ENCODE measurements around the gene TMEM240.
"Not testable (repeated sequence)": the region's sequence is repeated elsewhere in the genome, so short reads cannot be mapped to it uniquely, and the experiment has no call there.

TMEM240 gene

DNA sequence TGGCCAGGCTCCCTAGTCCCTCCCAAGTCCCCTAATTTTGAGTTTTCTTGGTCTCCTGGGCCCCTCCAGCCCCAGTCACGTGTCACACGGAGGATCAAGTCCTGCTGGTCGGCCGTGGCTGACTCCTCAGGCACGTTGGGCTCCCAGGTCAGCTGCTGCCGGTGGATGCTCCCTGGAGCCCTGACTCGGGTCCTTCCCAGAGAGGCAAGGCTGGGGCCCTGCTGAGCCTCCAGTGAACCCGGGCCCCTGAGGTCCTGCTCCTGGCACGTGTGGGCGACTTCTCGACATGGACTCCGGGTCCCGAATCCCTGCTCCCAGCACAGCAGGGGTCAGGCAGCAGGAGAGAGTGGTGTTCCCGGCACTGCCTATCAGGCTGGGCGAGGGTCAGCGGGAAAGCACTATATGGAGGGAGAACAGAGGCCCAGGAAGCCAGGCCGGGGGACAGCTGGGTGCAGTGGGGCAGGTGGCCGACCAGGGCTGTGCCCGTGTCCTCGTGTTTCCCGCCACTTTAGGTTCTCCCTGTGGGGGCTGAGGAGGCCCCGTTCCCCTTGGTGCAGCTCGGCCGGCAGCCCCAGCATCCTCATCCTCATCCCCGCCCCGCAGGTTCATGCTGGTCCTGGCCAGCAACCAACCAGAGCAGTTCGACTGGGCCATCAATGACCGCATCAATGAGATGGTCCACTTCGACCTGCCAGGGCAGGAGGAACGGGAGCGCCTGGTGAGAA is 13.2 kb downstream of the TMEM240 start:
- Histone ChIP-seq H3K36me3 (ENCODE audit: insufficient read depth, low read length) (peaks cover 22% of the 10 kb centered on the region; the same call in 1 of the 2 replicates), H3K9ac (ENCODE audit: insufficient read length) (no peak overlapping the region), H3K9me3 (ENCODE audit: low read depth, low read length) (no peaks in the 10 kb centered on the region), H3K27ac (no peak overlapping the region), H3K4me3 (no peak overlapping the region)
- DNase-seq (ENCODE audit: low read depth, low spot score) = no peak
- TF ChIP-seq POLR2AphosphoS5 (IDR thresholded peaks at IDR 0.05; ENCODE audit: borderline replicate concordance, low read depth, low read length) = no peak
- TF ChIP-seq EZH2 (IDR thresholded peaks at IDR 0.05) = no peak
- TF ChIP-seq FOXP2 (optimal IDR thresholded peaks at IDR 0.05; ENCODE audit: control extremely low read depth, extremely low read length, insufficient read depth) = no peak

DNA sequence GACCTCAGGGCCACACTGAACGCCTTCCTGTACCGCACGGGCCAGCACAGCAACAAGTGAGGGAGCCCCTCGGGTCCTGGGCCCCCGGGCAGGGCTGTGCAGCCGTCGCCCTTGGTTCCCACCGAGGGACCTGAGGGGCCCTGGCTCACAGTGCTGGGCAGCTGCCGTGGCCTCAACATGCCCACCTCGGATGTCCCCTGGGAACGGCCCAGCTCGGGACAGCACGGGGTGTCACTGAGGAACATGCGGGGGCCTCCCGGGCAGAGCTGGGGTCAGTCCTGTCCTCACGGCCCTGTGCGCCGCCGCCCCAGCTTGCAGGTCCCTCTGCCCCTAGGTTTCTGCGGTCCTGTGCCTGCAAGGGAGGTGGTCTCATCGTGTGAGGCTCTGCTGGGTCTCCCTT is 13.9 kb downstream of the TMEM240 start:
- not testable (repeated sequence) for H3K4me3 ChIP-seq; H3K27ac ChIP-seq; H3K9me3 ChIP-seq (ENCODE audit: low read depth, low read length); H3K9ac ChIP-seq (ENCODE audit: insufficient read length); DNase-seq (ENCODE audit: low read depth, low spot score)
- H3K36me3 ChIP-seq (ENCODE audit: insufficient read depth, low read length) = peaks cover 23% of the 10 kb centered on the region; the same call in 1 of the 2 replicates

DNA sequence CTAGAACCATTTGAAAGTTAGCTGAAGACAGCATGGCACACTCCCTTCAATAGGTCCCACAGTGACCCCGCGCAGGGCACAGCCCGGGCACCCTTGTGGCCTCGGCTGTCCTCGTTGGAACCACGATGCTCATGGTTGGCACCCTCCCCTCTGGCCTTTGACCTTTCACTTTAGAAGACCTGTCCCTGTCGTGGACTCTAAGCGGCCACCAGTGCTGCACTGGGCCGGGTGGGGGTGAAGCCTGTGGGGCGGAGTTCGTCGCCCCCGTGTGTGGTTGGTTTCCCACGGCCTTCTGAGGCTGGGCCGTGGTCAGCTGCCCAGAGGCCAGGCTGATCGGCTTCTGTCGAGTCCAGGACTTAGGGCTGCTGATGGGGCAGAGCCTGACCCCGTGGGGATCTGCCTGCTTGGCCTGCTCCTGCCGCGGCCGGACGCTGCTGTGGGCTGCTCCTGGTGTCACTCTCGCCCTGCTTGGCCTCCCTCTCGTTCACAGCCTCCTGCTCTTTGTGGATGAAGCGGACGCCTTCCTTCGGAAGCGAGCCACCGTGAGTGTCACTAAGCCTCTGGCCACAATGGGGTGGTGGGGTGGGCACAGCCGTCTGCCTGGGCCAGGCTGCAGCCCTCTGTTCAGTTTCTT is 15.6 kb downstream of the TMEM240 start:
- H3K9ac ChIP-seq (ENCODE audit: insufficient read length); H3K9me3 ChIP-seq (ENCODE audit: low read depth, low read length); DNase-seq (ENCODE audit: low read depth, low spot score); H3K4me3 ChIP-seq; H3K27ac ChIP-seq: not testable (repeated sequence)
- H3K36me3 ChIP-seq (ENCODE audit: insufficient read depth, low read length) = peaks cover 22% of the 10 kb centered on the region; the same call in 1 of the 2 replicates

DNA sequence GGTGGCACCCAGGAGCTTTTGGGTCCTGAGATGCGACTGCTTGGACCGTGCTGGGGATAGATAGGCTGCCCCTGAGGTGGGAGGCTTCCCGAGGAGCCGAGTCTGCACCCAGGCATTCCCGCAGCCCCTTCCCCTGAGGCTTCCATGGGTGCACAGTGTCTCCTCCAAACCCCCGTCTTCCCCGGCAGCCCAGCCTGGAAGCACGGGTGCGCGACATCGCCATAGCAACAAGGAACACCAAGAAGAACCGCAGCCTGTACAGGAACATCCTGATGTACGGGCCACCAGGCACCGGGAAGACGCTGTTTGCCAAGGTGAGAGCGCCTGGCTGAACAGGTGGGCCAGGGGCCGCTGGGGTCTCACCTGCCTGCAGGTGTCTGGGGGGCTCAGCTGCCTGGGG is 16.8 kb downstream of the TMEM240 start:
- H3K27ac ChIP-seq; H3K9ac ChIP-seq (ENCODE audit: insufficient read length); H3K4me3 ChIP-seq; DNase-seq (ENCODE audit: low read depth, low spot score); H3K9me3 ChIP-seq (ENCODE audit: low read depth, low read length): not testable (repeated sequence)
- H3K36me3 ChIP-seq (ENCODE audit: insufficient read depth, low read length) = peaks cover 12% of the 10 kb centered on the region; the same call in 1 of the 2 replicates

DNA sequence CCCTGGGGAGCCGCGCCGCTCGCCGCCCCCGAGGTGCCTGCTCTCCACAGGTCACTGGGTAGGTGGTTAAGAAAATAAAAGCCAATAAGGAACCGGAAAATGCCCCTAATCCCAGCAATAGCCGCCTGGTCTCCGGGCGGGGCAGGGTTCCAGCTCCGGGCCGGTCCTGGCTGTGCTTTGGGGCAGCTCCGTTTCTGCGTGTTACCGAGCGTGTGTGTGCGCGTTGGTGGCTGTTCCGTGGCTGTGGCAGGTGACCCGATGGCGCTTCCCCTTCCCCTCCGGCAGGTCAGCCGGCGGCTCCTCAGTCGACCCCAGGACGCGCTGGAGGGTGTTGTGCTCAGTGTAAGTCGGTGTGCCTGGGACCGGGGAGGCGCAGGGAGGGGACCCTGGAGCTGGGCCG is 17.2 kb downstream of the TMEM240 start:
- H3K4me3 ChIP-seq; DNase-seq (ENCODE audit: low read depth, low spot score); H3K9me3 ChIP-seq (ENCODE audit: low read depth, low read length); H3K9ac ChIP-seq (ENCODE audit: insufficient read length); H3K27ac ChIP-seq: not testable (repeated sequence)
- peaks cover 15% of the 10 kb centered on the region; the same call in 1 of the 2 replicates for H3K36me3 ChIP-seq (ENCODE audit: insufficient read depth, low read length)

DNA sequence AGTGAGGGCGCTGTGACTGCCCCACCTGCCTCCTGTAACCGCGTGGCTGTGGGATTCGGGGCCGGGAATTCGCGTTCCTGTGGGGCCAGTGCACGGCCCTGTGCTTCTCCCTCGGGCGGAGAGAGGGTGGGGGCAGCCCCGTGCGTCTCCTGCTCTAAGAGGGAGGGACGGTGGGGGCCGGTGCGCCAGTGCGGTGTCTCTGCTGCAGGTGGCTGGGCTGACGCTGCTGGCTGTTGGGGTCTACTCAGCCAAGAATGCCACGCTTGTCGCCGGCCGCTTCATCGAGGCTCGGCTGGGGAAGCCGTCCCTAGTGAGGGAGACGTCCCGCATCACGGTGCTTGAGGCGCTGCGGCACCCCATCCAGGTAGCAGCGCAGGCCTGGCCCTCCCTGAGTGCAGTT is 17.9 kb downstream of the TMEM240 start:
- not testable (repeated sequence) for H3K4me3 ChIP-seq; DNase-seq (ENCODE audit: low read depth, low spot score); H3K27ac ChIP-seq; H3K9me3 ChIP-seq (ENCODE audit: low read depth, low read length); H3K9ac ChIP-seq (ENCODE audit: insufficient read length)
- peaks cover 15% of the 10 kb centered on the region; the same call in 1 of the 2 replicates for H3K36me3 ChIP-seq (ENCODE audit: insufficient read depth, low read length)

DNA sequence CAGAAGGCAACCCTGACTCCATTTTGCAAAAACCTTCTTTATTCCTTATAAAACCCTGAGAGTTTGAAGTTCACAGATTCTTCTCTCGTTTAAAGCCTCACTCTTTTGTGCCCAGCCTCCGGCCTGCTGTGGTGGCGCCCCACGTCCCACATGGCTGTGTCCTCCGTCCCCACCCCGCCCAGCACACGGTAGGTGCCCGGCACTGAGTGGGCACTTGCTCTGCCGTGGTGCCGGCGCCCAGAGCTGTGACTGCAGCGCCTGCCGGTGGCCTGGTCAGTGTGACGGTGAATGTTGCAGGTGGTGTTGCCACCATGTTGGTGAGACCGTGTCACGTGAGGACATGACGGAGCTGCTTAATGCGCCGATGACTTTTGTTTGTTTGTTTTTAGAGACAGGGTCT is 19.1 kb downstream of the TMEM240 start:
- Histone ChIP-seq H3K9me3 (ENCODE audit: low read depth, low read length) (no peaks in the 10 kb centered on the region), H3K27ac (no peak overlapping the region), H3K4me3 (no peak overlapping the region), H3K9ac (ENCODE audit: insufficient read length) (no peak overlapping the region), H3K36me3 (ENCODE audit: insufficient read depth, low read length) (peaks cover 14% of the 10 kb centered on the region; the same call in 1 of the 2 replicates)
- TF ChIP-seq FOXP2 (optimal IDR thresholded peaks at IDR 0.05; ENCODE audit: control extremely low read depth, extremely low read length, insufficient read depth) (no peak), POLR2AphosphoS5 (IDR thresholded peaks at IDR 0.05; ENCODE audit: borderline replicate concordance, low read depth, low read length) (no peak), EZH2 (IDR thresholded peaks at IDR 0.05) (no peak)
- no peak for DNase-seq (ENCODE audit: low read depth, low spot score)

DNA sequence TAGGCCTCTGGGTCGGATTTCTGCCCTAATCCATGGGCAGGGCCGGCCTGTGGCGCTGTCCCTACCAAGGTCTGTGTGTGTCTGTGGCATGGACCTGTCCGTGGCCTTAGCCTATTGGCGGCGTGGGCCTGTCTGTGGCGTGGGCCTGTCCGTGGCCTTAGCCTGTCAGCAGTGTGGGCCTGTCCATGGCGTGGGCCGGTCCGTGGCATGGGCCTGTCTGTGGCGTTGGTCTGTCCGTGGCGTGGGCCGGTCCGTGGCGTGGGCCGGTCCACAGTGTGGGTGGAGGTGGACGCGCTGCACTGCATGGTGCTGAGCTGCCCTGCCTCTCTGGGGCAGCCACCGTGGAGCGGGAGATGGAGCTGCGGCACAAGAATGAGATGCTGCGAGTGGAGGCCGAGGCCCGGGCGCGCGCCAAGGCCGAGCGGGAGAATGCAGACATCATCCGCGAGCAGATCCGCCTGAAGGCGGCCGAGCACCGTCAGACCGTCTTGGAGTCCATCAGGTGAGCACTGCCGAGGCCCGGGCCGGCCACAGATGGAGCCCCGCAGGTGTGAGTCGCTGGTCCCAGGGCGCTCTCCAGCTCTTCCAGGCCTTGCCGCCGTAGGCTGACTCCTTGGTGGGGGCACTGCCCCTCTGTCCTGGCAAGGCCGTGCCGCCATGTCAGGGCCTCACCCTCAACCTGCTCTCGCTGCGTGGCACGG is 20.5 kb downstream of the TMEM240 start:
- not testable (repeated sequence) for H3K9me3 ChIP-seq (ENCODE audit: low read depth, low read length); DNase-seq (ENCODE audit: low read depth, low spot score); H3K4me3 ChIP-seq; H3K9ac ChIP-seq (ENCODE audit: insufficient read length); H3K27ac ChIP-seq
- peaks cover 14% of the 10 kb centered on the region; the same call in 1 of the 2 replicates for H3K36me3 ChIP-seq (ENCODE audit: insufficient read depth, low read length)

DNA sequence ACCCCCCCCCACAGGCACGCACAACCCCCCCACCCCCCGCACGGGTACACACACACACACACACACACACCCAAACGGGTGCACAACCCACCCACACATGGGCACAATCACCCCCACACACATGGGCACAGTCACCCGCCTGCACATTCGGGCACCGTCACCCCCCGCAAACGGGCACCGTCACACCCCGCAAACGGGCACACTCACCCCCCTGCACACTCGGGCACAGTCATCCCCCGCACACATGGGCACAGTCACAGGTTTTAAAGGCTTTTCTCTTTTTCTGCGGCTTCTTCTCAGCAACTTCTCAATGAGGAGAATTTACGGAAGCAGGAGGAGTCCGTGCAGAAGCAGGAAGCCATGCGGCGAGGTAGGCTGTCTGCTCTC is 21.8 kb downstream of the TMEM240 start:
- not testable (repeated sequence) for H3K9ac ChIP-seq (ENCODE audit: insufficient read length); H3K9me3 ChIP-seq (ENCODE audit: low read depth, low read length); DNase-seq (ENCODE audit: low read depth, low spot score); H3K27ac ChIP-seq; H3K4me3 ChIP-seq
- peaks cover 14% of the 10 kb centered on the region; the same call in 1 of the 2 replicates for H3K36me3 ChIP-seq (ENCODE audit: insufficient read depth, low read length)

All from SK-N-MC (cell line).